Measurements from ENCODE around the gene MBOAT1. TPM values are rescaled to one million over a fixed set of nuclear protein-coding genes. Genes with fewer than 3 reads are reported as not detected.

The MBOAT1 gene
- polyA plus RNA-seq, 1 of the 3 experiments (the other 2 are of a cell fraction) = 3.0 TPM

GRCh38 chr6:20182069-20182468 is 30.2 kb downstream of the MBOAT1 start:
- Histone ChIP-seq H3K27ac (ENCODE audit: low read depth in 2 of 2, low read length in 1 of 2) (no peak overlapping the region), H3K79me2 (ENCODE audit: insufficient read depth) (no peaks in the 10 kb centered on the region), H3K9me3 (no peaks in the 10 kb centered on the region), H3K27me3 (ENCODE audit: insufficient read depth) (no peaks in the 10 kb centered on the region), H3K36me3 (replicated peaks in 1 of 2; ENCODE audit: control insufficient read depth in 1 of 2, insufficient read depth in 2 of 2, low read length in 1 of 2) (no peaks in the 10 kb centered on the region), H3K9ac (no peak overlapping the region), H3K9me2 (no peaks in the 10 kb centered on the region), H3F3A (replicated peaks; ENCODE audit: insufficient read depth) (peaks cover 7% of the 10 kb centered on the region), H3K4me1 (ENCODE audit: control insufficient read depth in 1 of 2, insufficient read depth in 2 of 2, low read depth in 1 of 2, low read length in 1 of 2) (0 out of 4 replicates have a peak, but pooled peaks cover 0 to 6% of the 10 kb centered on the region in 2 experiments), H2AFZ (ENCODE audit: low read depth) (no peak overlapping the region), H4K20me1 (ENCODE audit: insufficient read depth) (no peaks in the 10 kb centered on the region), H3K4me2 (no peak overlapping the region), H3K4me3 (ENCODE audit: low read depth in 2 of 2, low read length in 1 of 2) (no peak overlapping the region)
- POLR2A ChIA-PET = no interaction called here
- CTCF ChIA-PET = no interaction called here
- TF ChIP-seq RXRA (IDR thresholded peaks at IDR 0.05; ENCODE audit: borderline replicate concordance, low read depth) = no peak
- TF ChIP-seq SIN3A (IDR thresholded peaks at IDR 0.05; ENCODE audit: borderline replicate concordance, low read depth, low read length) = no peak
- no peak for TF ChIP-seq ELF1 (IDR thresholded peaks at IDR 0.05)
- TF ChIP-seq ZBTB33 (IDR thresholded peaks at IDR 0.05; ENCODE audit: borderline replicate concordance, low read depth) = no peak
- TF ChIP-seq EP300 (IDR thresholded peaks at IDR 0.05; ENCODE audit: borderline replicate concordance in 1 of 2, low read depth in 1 of 2, low read length in 1 of 2) = no peak
- TF ChIP-seq GATA2 (CRISPR knock-in tag; IDR thresholded peaks at IDR 0.05) = no peak
- TF ChIP-seq RFX5 (IDR thresholded peaks at IDR 0.05; ENCODE audit: low read length) = no peak
- TF ChIP-seq YY1 (IDR thresholded peaks at IDR 0.05; ENCODE audit: low read depth) = no peak
- TF ChIP-seq CHD2 (IDR thresholded peaks at IDR 0.05; ENCODE audit: low read length, partially characterized antibody) = no peak
- no peak for TF ChIP-seq FOXJ3 (CRISPR knock-in tag; IDR thresholded peaks at IDR 0.05)
- TF ChIP-seq IRF3 (IDR thresholded peaks at IDR 0.05; ENCODE audit: low read depth, low read length) = no peak
- no peak for TF ChIP-seq MXI1 (IDR thresholded peaks at IDR 0.05; ENCODE audit: low read depth, low read length)
- TF ChIP-seq USF1 (IDR thresholded peaks at IDR 0.05; ENCODE audit: borderline replicate concordance, low read depth) = no peak
- no peak for TF ChIP-seq NRF1 (IDR thresholded peaks at IDR 0.05; ENCODE audit: low read depth, low read length)
- no peak for TF ChIP-seq SMC3 (IDR thresholded peaks at IDR 0.05; ENCODE audit: low read depth, low read length)
- no peak for TF ChIP-seq FOXM1 (IDR thresholded peaks at IDR 0.05; ENCODE audit: low read depth)
- TF ChIP-seq NFIC (IDR thresholded peaks at IDR 0.05; ENCODE audit: borderline replicate concordance) = no peak
- WGBS (ENCODE audit: low lambda C conversion rate) = 97% methylated on average over 2 of the region's 2 CpGs
- no peak for DNase-seq

Measured in SK-N-SH (cell line).